ENCODE data around the gene MARK4.
"Not testable (repeated sequence)": the region's sequence is repeated elsewhere in the genome, so short reads cannot be mapped to it uniquely, and the experiment has no call there.

Gene MARK4

GRCh38 chr19:45334881-45335280 lies 83.8 kb downstream of the MARK4 start:
- not testable (repeated sequence) for DNase-seq (ENCODE audit: extremely low read depth in 1 of 2, low read depth in 1 of 2)

GRCh38 chr19:45336696-45337251 lies 85.7 kb downstream of the MARK4 start:
- DNase-seq (ENCODE audit: extremely low read depth in 1 of 2, low read depth in 1 of 2) = no peak

- DNase-seq (ENCODE audit: extremely low read depth in 1 of 2, low read depth in 1 of 2) = no peak
Measured at GRCh38 chr19:45339629-45340028, 88.6 kb downstream of the MARK4 start.

- no peak for DNase-seq (ENCODE audit: extremely low read depth in 1 of 2, low read depth in 1 of 2)
Measured at GRCh38 chr19:45340232-45340898, 89.3 kb downstream of the MARK4 start, which contains the start of gene KLC3. Gene KLC3, plus strand, starts transcription at chr19:45340750. Its CDS starts 4,792 bp downstream, at chr19:45345542.

GRCh38 chr19:45340899-45341453 lies 89.9 kb downstream of the MARK4 start:
- no peak for DNase-seq (ENCODE audit: extremely low read depth in 1 of 2, low read depth in 1 of 2)

GRCh38 chr19:45342911-45343310 lies 91.8 kb downstream of the MARK4 start:
- DNase-seq (ENCODE audit: extremely low read depth in 1 of 2, low read depth in 1 of 2) = no peak

- no peak for DNase-seq (ENCODE audit: extremely low read depth in 1 of 2, low read depth in 1 of 2)
Measured at GRCh38 chr19:45344621-45345505, 93.8 kb downstream of the MARK4 start.

GRCh38 chr19:45345506-45345860 lies 94.4 kb downstream of the MARK4 start:
- DNase-seq (ENCODE audit: extremely low read depth in 1 of 2, low read depth in 1 of 2) = no peak

- DNase-seq (ENCODE audit: extremely low read depth in 1 of 2, low read depth in 1 of 2) = no peak
Measured at GRCh38 chr19:45346449-45346848, 95.4 kb downstream of the MARK4 start.

GRCh38 chr19:45347570-45348366 lies 96.7 kb downstream of the MARK4 start:
- no peak for DNase-seq (ENCODE audit: extremely low read depth in 1 of 2, low read depth in 1 of 2)

GRCh38 chr19:45348367-45349125 lies 97.5 kb downstream of the MARK4 start:
- DNase-seq (ENCODE audit: extremely low read depth in 1 of 2, low read depth in 1 of 2) = no peak

- DNase-seq (ENCODE audit: extremely low read depth in 1 of 2, low read depth in 1 of 2) = no peak
Measured at GRCh38 chr19:45349126-45349415, 98.0 kb downstream of the MARK4 start.

- no peak for DNase-seq (ENCODE audit: extremely low read depth in 1 of 2, low read depth in 1 of 2)
Measured at GRCh38 chr19:45349430-45349941, 98.4 kb downstream of the MARK4 start.

- no peak for DNase-seq (ENCODE audit: extremely low read depth in 1 of 2, low read depth in 1 of 2)
Measured at GRCh38 chr19:45350477-45351058, 99.5 kb downstream of the MARK4 start.

GRCh38 chr19:45351401-45351952 lies 100.4 kb downstream of the MARK4 start:
- no peak for DNase-seq (ENCODE audit: extremely low read depth in 1 of 2, low read depth in 1 of 2)

- DNase-seq (ENCODE audit: extremely low read depth in 1 of 2, low read depth in 1 of 2) = no peak
Measured at GRCh38 chr19:45352062-45352461, 101.0 kb downstream of the MARK4 start.

GRCh38 chr19:45352471-45352870 lies 101.4 kb downstream of the MARK4 start:
- DNase-seq (ENCODE audit: extremely low read depth in 1 of 2, low read depth in 1 of 2) = no peak

GRCh38 chr19:45352914-45353796 lies 102.1 kb downstream of the MARK4 start:
- no peak for DNase-seq (ENCODE audit: extremely low read depth in 1 of 2, low read depth in 1 of 2)
